Measurements from ENCODE around the gene DSP. TPM values are rescaled to one million over a fixed set of nuclear protein-coding genes. Genes with fewer than 3 reads are reported as not detected.

Gene DSP
- total RNA-seq, 1 experiment from 2014 or later = 109 TPM

DNA sequence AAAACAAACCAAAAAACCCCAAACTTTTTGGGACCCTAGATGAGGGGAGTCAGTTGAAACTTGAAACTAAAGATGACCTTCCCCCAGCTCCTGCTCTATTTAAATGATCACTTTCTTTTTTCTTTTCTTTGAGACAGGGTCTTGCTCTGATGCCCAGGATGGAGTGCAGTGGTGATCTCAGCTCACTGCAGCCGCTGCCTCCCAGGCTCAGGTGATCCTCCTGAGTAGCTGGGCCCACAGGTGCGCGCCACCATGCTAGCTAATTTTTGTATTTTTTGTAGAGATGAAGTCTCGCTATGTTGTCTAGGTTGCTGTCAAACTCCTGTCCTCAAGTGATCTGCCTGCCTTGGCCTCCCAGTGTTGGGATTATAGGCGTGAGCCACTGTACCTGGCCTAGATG is 7.3 kb upstream of the DSP start:
- Histone ChIP-seq H3K79me2 (ENCODE audit: low read depth) (no peaks in the 10 kb centered on the region), H2AFZ (no peak overlapping the region), H3K9me2 (ENCODE audit: insufficient read depth) (no peaks in the 10 kb centered on the region), H3K27me3 (ENCODE audit: insufficient read depth, low read depth) (no peaks in the 10 kb centered on the region), H3K27ac (no peak overlapping the region), H3K4me2 (no peak overlapping the region), H3K4me3 (no peak overlapping the region), H3K4me1 (replicated peaks; ENCODE audit: insufficient read depth) (peaks cover 17% of the 10 kb centered on the region), H3F3A (ENCODE audit: insufficient read depth, low read depth) (peaks cover 9% of the 10 kb centered on the region; the same call in 1 of the 2 replicates), H3K36me3 (ENCODE audit: low read depth) (no peaks in the 10 kb centered on the region), H3K9me3 (ENCODE audit: insufficient read depth, low read depth) (no peaks in the 10 kb centered on the region), H4K20me1 (ENCODE audit: insufficient read depth) (no peaks in the 10 kb centered on the region)
- CTCF ChIA-PET = interaction anchor here (0.6 kb wide), 2 partner anchors 9 to 10 kb away, joined by 3 to 9 read pairs; no protein-coding TSS in a partner anchor
- no peak for TF ChIP-seq EZH2 (IDR thresholded peaks at IDR 0.05; ENCODE audit: low read depth)
- TF ChIP-seq, protein P1, sequence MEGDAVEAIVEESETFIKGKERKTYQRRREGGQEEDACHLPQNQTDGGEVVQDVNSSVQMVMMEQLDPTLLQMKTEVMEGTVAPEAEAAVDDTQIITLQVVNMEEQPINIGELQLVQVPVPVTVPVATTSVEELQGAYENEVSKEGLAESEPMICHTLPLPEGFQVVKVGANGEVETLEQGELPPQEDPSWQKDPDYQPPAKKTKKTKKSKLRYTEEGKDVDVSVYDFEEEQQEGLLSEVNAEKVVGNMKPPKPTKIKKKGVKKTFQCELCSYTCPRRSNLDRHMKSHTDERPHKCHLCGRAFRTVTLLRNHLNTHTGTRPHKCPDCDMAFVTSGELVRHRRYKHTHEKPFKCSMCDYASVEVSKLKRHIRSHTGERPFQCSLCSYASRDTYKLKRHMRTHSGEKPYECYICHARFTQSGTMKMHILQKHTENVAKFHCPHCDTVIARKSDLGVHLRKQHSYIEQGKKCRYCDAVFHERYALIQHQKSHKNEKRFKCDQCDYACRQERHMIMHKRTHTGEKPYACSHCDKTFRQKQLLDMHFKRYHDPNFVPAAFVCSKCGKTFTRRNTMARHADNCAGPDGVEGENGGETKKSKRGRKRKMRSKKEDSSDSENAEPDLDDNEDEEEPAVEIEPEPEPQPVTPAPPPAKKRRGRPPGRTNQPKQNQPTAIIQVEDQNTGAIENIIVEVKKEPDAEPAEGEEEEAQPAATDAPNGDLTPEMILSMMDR (conservative IDR thresholded peaks at IDR 0.05) = no peak
- BruUV-seq (replicated peaks) = no TSS peak
- no peak for DNase-seq
- intact Hi-C loops (cut with micrococcal nuclease; ENCODE audit: unreplicated experiment) = no loop called here
- POLR2A ChIA-PET (ENCODE audit: unreplicated experiment) = no interaction called here

DNA sequence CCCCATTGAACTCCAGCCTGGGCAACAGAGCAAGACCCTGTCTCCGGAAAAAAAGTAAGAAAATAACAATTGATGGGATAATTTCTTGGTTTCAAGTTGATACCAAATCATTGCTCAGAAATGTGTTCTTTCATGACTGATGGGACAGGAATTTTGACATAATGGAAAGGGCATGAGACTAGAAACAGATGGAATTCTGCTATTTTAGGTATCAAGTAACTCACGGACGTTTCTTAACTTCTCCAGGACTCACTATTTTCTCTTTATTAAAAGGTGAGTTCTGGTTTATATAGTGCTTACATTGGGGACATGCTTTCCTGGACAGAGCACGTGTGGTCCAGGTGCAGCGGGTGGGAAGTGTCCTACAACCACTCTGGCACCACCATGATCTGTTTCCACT is 6.0 kb upstream of the DSP start:
- DNase-seq = peak in 1 of 2 experiments; percentile 38
- Histone ChIP-seq H2AFZ (no peak overlapping the region), H3K36me3 (ENCODE audit: low read depth) (no peaks in the 10 kb centered on the region), H3K9me2 (ENCODE audit: insufficient read depth) (no peaks in the 10 kb centered on the region), H3K27me3 (ENCODE audit: insufficient read depth, low read depth) (no peaks in the 10 kb centered on the region), H3F3A (ENCODE audit: insufficient read depth, low read depth) (peaks cover 17% of the 10 kb centered on the region; the same call in 1 of the 2 replicates), H3K79me2 (ENCODE audit: low read depth) (no peaks in the 10 kb centered on the region), H3K9me3 (ENCODE audit: insufficient read depth, low read depth) (no peaks in the 10 kb centered on the region), H3K4me1 (replicated peaks; ENCODE audit: insufficient read depth) (peaks cover 17% of the 10 kb centered on the region), H3K4me2 (no peak overlapping the region), H4K20me1 (ENCODE audit: insufficient read depth) (no peaks in the 10 kb centered on the region), H3K27ac (no peak overlapping the region), H3K4me3 (no peak overlapping the region)
- TF ChIP-seq, protein P1 (conservative IDR thresholded peaks at IDR 0.05) = no peak
- no peak for TF ChIP-seq EZH2 (IDR thresholded peaks at IDR 0.05; ENCODE audit: low read depth)
- intact Hi-C loops (cut with micrococcal nuclease; ENCODE audit: unreplicated experiment) = no loop called here
- POLR2A ChIA-PET (ENCODE audit: unreplicated experiment) = no interaction called here
- BruUV-seq (replicated peaks) = no TSS peak
- CTCF ChIA-PET = no interaction called here

DNA sequence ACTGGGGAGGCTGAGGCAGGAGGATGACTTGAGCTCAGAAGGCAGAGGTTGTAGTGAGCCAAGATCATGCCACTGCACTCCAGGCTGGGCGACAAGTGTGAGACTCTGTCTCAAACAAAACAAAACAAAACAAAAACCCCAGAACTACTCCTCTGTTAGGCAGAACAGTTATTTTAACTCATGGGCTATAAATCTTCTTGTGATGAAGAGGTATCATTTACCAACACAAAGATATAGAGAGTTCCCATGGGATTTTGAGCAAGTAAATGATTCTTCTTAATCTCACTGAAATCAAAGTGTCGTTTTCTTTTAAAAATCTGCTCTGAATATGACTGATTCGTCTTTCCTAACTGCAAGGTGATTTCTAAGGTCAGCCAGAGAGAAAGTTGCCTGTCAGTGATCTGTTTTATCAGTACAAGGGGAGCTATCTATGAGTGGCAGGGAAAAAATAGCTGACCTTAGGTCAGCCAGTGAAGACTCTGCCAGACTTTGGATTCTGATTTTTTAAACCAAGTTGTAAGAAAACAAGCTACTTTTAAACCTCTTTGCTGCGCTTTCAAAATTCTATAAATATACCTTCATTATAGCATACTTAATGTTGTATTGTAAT is 3.8 kb upstream of the DSP start:
- H3K36me3 ChIP-seq (ENCODE audit: low read depth) = no peaks in the 10 kb centered on the region
- H3K79me2 ChIP-seq (ENCODE audit: low read depth) = no peaks in the 10 kb centered on the region
- peaks cover 20% of the 10 kb centered on the region; the same call in 1 of the 2 replicates for H3F3A ChIP-seq (ENCODE audit: insufficient read depth, low read depth)
- H3K27me3 ChIP-seq (ENCODE audit: insufficient read depth, low read depth) = no peaks in the 10 kb centered on the region
- no peaks in the 10 kb centered on the region for H3K9me3 ChIP-seq (ENCODE audit: insufficient read depth, low read depth)
- TF ChIP-seq EZH2 (IDR thresholded peaks at IDR 0.05; ENCODE audit: low read depth) = no peak
- TF ChIP-seq, protein P1 (conservative IDR thresholded peaks at IDR 0.05) = no peak
- peaks cover 6% of the 10 kb centered on the region for H3K4me1 ChIP-seq (replicated peaks; ENCODE audit: insufficient read depth)
- BruUV-seq (replicated peaks) = no TSS peak
- no peak for DNase-seq
- no peak overlapping the region for H2AFZ ChIP-seq
- intact Hi-C loops (cut with micrococcal nuclease; ENCODE audit: unreplicated experiment) = no loop called here
- H4K20me1 ChIP-seq (ENCODE audit: insufficient read depth) = no peaks in the 10 kb centered on the region
- ChIA-PET CTCF (no interaction called here), POLR2A (ENCODE audit: unreplicated experiment) (no interaction called here)
- H3K4me2 ChIP-seq = no peak overlapping the region
- no peak overlapping the region for H3K27ac ChIP-seq
- H3K4me3 ChIP-seq = no peak overlapping the region
- no peaks in the 10 kb centered on the region for H3K9me2 ChIP-seq (ENCODE audit: insufficient read depth)
